GM12873 (cell line): ENCODE measurements around the gene CEP112.

Experiments used
- TF ChIP-seq, protein P1 (sequence below): IDR thresholded peaks from 2 replicates; pipeline ENCODE4 v1.5.1; 2012; ENCODE audit warnings: low read depth, mild to moderate bottlenecking, moderate library complexity, low read length, control low read depth; ENCODE audit not compliant: insufficient read depth; ENCODE audit errors: missing control alignments

CEP112 gene

DNA sequence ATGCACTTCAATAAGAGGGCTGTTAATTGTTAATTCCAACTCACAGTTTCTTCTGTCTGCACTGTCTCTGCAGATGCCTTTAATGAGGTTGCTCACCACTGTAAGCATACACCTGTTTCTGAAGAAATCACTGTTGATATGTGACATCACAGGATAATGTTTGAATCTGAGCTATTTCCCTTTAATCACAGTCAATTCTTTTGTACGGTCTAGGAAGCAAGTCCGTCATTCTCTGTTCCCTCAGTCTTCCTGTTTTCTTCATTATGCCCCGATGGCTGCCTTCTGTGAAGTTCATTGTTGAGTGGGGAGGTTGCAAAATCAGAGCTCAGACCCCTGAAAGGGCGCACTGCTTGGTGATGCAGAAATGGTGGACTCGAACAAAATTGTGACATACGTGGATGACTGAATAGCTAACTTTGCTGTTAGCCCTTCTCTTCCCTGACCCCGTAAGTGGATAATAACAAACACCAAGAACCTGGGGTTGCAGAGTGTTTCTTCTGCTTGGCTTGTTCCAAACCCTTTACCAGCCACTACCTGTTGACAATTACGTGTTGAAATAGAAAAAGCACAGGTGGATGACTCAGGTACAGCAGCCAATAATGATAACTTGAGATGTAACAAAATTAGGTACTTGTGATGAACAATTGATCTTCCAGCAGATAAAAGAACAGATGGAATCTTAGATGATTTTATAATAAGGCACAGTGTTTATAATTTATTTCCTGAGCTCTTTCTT, 558.6 kb downstream of the CEP112 start:
- TF ChIP-seq, protein P1, sequence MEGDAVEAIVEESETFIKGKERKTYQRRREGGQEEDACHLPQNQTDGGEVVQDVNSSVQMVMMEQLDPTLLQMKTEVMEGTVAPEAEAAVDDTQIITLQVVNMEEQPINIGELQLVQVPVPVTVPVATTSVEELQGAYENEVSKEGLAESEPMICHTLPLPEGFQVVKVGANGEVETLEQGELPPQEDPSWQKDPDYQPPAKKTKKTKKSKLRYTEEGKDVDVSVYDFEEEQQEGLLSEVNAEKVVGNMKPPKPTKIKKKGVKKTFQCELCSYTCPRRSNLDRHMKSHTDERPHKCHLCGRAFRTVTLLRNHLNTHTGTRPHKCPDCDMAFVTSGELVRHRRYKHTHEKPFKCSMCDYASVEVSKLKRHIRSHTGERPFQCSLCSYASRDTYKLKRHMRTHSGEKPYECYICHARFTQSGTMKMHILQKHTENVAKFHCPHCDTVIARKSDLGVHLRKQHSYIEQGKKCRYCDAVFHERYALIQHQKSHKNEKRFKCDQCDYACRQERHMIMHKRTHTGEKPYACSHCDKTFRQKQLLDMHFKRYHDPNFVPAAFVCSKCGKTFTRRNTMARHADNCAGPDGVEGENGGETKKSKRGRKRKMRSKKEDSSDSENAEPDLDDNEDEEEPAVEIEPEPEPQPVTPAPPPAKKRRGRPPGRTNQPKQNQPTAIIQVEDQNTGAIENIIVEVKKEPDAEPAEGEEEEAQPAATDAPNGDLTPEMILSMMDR = no peak

DNA sequence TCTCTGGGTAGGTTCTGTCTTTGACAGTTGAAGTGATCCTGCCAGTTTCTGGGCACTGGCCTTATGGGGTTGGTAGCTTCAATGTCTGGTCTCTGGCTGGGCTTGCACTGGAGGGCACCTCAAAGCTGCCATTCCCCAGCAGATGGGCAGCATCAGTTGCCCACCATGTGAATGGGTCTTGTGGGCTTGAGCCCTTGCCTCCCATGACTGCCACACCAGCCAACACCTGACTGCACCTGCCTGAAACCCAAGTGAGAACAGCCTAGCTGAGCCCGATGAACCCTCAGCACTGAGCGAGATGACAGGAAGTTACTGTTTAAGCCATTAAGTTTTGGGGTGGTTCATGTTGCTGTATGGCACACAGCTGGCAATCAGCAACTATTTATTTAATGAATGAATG, 561.4 kb downstream of the CEP112 start:
- TF ChIP-seq, protein P1 = no peak

DNA sequence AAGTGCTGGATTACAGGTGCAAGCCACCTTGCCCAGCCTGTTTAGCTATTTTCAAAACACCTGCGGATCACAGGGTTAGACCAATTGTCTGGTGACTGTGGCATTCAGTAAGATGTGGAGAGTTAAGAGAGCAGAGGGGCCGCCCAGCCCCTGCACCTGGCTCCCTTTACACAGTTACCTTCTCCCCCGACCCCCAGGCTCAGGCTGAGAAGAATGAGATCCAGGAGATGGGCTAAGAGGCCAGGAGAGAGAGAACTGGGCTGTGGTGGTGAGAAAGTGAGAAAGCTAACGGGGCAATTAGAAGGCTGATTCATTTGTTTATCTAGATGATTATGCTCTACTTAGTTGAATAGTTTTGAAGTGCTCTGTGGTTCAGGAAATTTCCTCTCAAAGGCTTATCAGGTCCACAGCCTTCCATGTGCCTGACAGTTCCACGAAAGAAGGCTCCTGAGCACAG, 562.7 kb downstream of the CEP112 start:
- TF ChIP-seq, protein P1 = no peak

DNA sequence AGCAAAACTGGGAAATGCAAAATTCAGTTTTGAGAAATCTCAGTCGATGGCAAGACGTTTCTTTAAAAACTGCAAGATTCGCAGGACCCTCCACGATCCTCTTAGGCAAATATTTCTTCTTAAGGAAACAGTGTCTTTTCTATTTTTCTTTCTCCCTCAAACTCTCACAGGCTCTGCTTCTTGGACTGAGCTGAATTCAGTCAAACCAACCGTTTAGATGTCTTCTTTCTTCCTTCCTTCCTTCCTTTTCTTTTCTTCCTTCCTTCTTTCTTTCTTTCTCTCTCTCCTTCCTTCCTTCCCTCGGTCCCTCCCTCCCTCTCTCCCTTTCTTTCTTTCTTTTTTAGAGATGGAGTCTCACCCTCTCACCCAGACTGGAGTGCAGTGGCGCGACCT, 563.3 kb downstream of the CEP112 start:
- TF ChIP-seq, protein P1 = no peak

DNA sequence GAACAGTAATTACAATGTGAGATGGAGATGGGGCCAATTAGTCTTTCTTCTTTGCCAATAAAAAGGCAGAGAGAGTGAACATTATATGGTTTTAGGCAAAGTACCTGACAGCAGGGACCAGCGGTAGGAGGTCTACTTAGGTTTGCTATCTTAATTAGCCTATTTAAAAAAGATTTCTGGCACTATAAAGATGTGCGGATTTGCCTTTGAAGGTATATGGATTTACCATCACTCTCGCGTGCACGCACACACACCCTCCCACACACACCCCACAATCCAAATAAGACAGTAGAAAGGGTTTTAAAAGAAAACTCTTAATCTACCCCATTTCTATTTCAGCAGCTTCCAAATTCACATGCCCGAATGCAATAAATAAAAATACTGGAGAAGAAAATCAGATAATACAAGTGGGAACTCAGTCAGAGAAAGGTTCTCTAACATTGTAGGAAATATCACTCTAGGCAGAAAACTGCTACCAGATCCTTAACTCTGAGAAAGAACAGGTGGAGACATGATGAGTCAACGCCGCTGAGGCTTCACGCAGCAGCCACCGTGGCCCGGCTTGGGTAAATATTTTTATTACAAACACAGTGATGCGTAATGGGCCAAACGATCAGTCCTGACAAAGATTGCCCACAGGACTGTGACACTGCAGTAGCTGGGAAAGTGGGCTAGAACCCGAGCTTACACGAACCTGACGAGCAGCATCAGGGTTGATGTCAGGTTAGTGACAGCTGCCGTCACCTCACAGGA, 563.9 kb downstream of the CEP112 start:
- TF ChIP-seq, protein P1 = no peak

DNA sequence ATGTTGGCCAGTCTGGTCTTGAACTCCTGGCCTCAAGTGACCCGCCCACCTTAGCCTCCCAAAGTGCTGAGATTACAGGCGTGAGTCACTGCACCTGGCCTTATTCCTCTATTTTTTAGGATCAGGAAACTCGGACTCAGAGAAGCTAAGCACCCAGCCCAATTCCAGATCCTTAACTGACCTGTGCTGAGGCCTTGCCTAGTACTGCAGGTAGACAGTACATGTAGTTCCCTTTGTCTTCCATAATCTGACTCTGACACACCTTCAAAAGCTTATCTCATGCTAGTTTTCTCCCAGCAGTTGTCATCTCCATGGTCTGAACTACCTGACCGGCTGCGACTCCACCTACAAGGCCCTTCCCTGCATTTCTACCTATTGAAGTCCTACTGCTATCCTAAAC, 564.8 kb downstream of the CEP112 start:
- TF ChIP-seq, protein P1 = no peak

DNA sequence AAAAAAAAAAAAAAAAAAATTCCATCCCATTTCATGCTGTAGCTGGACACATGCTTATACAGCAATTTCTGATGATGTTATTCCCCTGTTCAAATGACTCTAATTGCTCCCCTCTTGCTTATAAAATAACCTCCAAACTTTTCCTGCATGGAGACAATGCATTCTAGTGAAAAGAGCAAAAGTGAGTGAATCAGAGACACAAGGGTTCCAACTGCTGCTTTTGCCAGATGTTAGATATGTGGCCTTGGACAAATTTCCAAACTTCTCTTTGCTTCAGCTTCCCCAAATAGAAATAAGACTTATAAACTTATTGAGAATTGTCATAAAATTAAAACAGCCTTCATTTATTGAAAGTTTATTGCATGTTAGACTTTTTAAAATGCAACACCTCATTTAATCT, 565.5 kb downstream of the CEP112 start:
- TF ChIP-seq, protein P1 = no peak
